Mesenchymal stem cell (in vitro differentiated cells and primary cell): Measurements from ENCODE around the gene ITGB2.

Experiments used
- DNase-seq: peaks from one replicate; pipeline ENCODE4 v3.0.0-alpha.2; 2013
- H2AFZ ChIP-seq: one replicate; pipeline ENCODE4 v1.6.1; 2013; ENCODE audit warnings: low read depth, mild to moderate bottlenecking, control low read depth, inconsistent platforms, low read length, moderate library complexity
- H2AK5ac ChIP-seq: 2 replicates; pipeline ENCODE4 v1.6.1; 2013; ENCODE audit warnings: low read length, moderate library complexity, mild to moderate bottlenecking, inconsistent platforms; ENCODE audit not compliant: severe bottlenecking
- H2BK120ac ChIP-seq: one replicate; pipeline ENCODE4 v1.6.1; 2013; ENCODE audit warnings: low read depth, mild to moderate bottlenecking, inconsistent platforms, low read length, moderate library complexity
- H2BK12ac ChIP-seq, 2 experiments: one replicate each; pipeline ENCODE4 v1.6.1; 2013; ENCODE audit warnings: inconsistent platforms in 2 of 2, low read length in 2 of 2, mild to moderate bottlenecking in 2 of 2, moderate library complexity in 2 of 2, control low read depth in 1 of 2
- H2BK15ac ChIP-seq: one replicate; pipeline ENCODE4 v1.6.1; 2013; ENCODE audit warnings: mild to moderate bottlenecking, low read depth, inconsistent platforms; ENCODE audit not compliant: poor library complexity, severe bottlenecking
- H2BK5ac ChIP-seq: 2 replicates; pipeline ENCODE4 v1.6.1; 2013; ENCODE audit warnings: low read depth, mild to moderate bottlenecking, low read length, control low read depth, inconsistent platforms; ENCODE audit not compliant: poor library complexity, severe bottlenecking
- H3K14ac ChIP-seq, 2 experiments: one replicate each; pipeline ENCODE4 v1.6.1; 2013; ENCODE audit warnings: inconsistent platforms in 2 of 2, low read length in 2 of 2, control low read depth in 1 of 2, mild to moderate bottlenecking in 1 of 2, moderate library complexity in 1 of 2
- H3K18ac ChIP-seq, 2 experiments: one replicate each; pipeline ENCODE4 v1.6.1; 2013; ENCODE audit warnings: inconsistent platforms in 2 of 2, low read length in 2 of 2, control low read depth in 1 of 2, low read depth in 1 of 2, mild to moderate bottlenecking in 1 of 2
- H3K23ac ChIP-seq, 2 experiments: one replicate each; pipeline ENCODE4 v1.6.1; 2013; ENCODE audit warnings: inconsistent platforms in 2 of 2, low read length in 2 of 2, mild to moderate bottlenecking in 2 of 2, moderate library complexity in 2 of 2, control low read depth in 1 of 2
- H3K27ac ChIP-seq: 2 replicates; pipeline ENCODE4 v1.5.1; 2013; ENCODE audit warnings: mild to moderate bottlenecking, moderate library complexity, low read length, control low read depth, inconsistent platforms; ENCODE audit not compliant: poor library complexity, severe bottlenecking
- H3K27me3 ChIP-seq, 2 experiments: 2 replicates each; pipeline versions ENCODE4 v1.6.1 to v1.7.0; 2013; ENCODE audit warnings: low read length in 2 of 2, mild to moderate bottlenecking in 2 of 2, moderate library complexity in 2 of 2, control low read depth in 1 of 2, inconsistent platforms in 1 of 2; ENCODE audit not compliant: control insufficient read depth in 1 of 2, insufficient read depth in 1 of 2
- H3K36me3 ChIP-seq, 2 experiments: 2 replicates each; pipeline versions ENCODE4 v1.6.1 to v1.7.0; 2013; ENCODE audit warnings: low read length in 2 of 2, control low read depth in 1 of 2, inconsistent platforms in 1 of 2, low read depth in 1 of 2, mild to moderate bottlenecking in 1 of 2; ENCODE audit not compliant: insufficient read depth in 2 of 2, control insufficient read depth in 1 of 2
- H3K4ac ChIP-seq, 2 experiments: one replicate each; pipeline ENCODE4 v1.6.1; 2013; ENCODE audit warnings: inconsistent platforms in 2 of 2, low read length in 2 of 2, mild to moderate bottlenecking in 2 of 2, moderate library complexity in 2 of 2, control low read depth in 1 of 2, low read depth in 1 of 2
- H3K4me1 ChIP-seq: 2 replicates; pipeline ENCODE4 v1.6.1; 2013; ENCODE audit warnings: low read depth, low read length, control low read depth; ENCODE audit not compliant: control insufficient read depth, insufficient read depth
- H3K4me2 ChIP-seq: 2 replicates; pipeline ENCODE4 v1.6.1; 2013; ENCODE audit warnings: low read length, mild to moderate bottlenecking, inconsistent platforms; ENCODE audit not compliant: poor library complexity, severe bottlenecking
- H3K4me3 ChIP-seq, 2 experiments: 2 replicates each; pipeline versions ENCODE4 v1.5.1 to v1.7.0; 2013; ENCODE audit warnings: low read length in 2 of 2, mild to moderate bottlenecking in 2 of 2, control low read depth in 1 of 2, low read depth in 1 of 2; ENCODE audit not compliant: insufficient read depth in 1 of 2
- H3K79me1 ChIP-seq: replicated peaks from 2 replicates; pipeline ENCODE4 v1.6.1; 2013; ENCODE audit warnings: mild to moderate bottlenecking, control low read depth, low read length, inconsistent platforms; ENCODE audit not compliant: poor library complexity, severe bottlenecking
- H3K9ac ChIP-seq: 2 replicates; pipeline ENCODE4 v1.7.0; 2013; ENCODE audit warnings: mild to moderate bottlenecking, low read length, moderate library complexity
- H3K9me3 ChIP-seq: 2 replicates; pipeline ENCODE4 v1.7.0; 2013; ENCODE audit warnings: mild to moderate bottlenecking, low read length; ENCODE audit not compliant: control insufficient read depth
- H4K8ac ChIP-seq: one replicate; pipeline ENCODE4 v1.6.1; 2013; ENCODE audit warnings: inconsistent platforms, mild to moderate bottlenecking, low read length, moderate library complexity
- H4K91ac ChIP-seq: one replicate; pipeline ENCODE4 v1.6.1; 2013; ENCODE audit warnings: mild to moderate bottlenecking, low read length, inconsistent platforms
- WGBS: methylation state at CpG from one replicate; pipeline ENCODE4 v1.1.7; 2013; ENCODE audit warnings: mixed read lengths; 5-methylcytosine and 5-hydroxymethylcytosine counted together

The ITGB2 gene

GRCh38 chr21:44933199-44933917 is 12.7 kb upstream of the ITGB2 start:
- no peak overlapping the region for H4K91ac ChIP-seq
- H2AK5ac ChIP-seq, result no peak overlapping the region
- no peak overlapping the region for H3K4me2 ChIP-seq
- no peak overlapping the region for H2AFZ ChIP-seq
- no peak overlapping the region for H3K14ac ChIP-seq
- H2BK120ac ChIP-seq, result no peak overlapping the region
- H3K27ac ChIP-seq, result no peak overlapping the region
- no peaks in the 10 kb centered on the region for H3K36me3 ChIP-seq
- no peak overlapping the region for H2BK15ac ChIP-seq
- H2BK12ac ChIP-seq, result no peak overlapping the region
- H3K9ac ChIP-seq, result no peak overlapping the region
- peaks cover 34% of the 10 kb centered on the region for H3K4me1 ChIP-seq
- DNase-seq, result no peak
- H3K79me1 ChIP-seq, result no peaks in the 10 kb centered on the region
- H3K4me3 ChIP-seq, result no peak overlapping the region
- H3K23ac ChIP-seq, result no peak overlapping the region
- 90% methylated on average over 25 of the region's 25 CpGs for WGBS
- peaks cover 3% of the 10 kb centered on the region for H3K9me3 ChIP-seq
- no peak overlapping the region for H3K18ac ChIP-seq
- no peak overlapping the region for H2BK5ac ChIP-seq
- H3K4ac ChIP-seq, result no peak overlapping the region
- peaks cover 37 to 76% of the 10 kb centered on the region in 2 experiments for H3K27me3 ChIP-seq
- no peak overlapping the region for H4K8ac ChIP-seq

- Histone ChIP-seq H3K4ac (no peak overlapping the region), H2BK15ac (peak overlapping the region; percentile 54), H3K9ac (no peak overlapping the region), H4K91ac (peak overlapping the region; percentile 27), H3K18ac (peak overlapping the region in 1 of 2 experiments; percentile 37), H3K14ac (peak overlapping the region in 1 of 2 experiments; percentile 18), H3K4me1 (peaks cover 42% of the 10 kb centered on the region), H2BK120ac (peak overlapping the region; percentile 71), H3K4me2 (peak overlapping the region; percentile 36), H3K27me3 (peaks cover 37 to 76% of the 10 kb centered on the region in 2 experiments), H3K27ac (no peak overlapping the region), H2AFZ (no peak overlapping the region), H3K23ac (no peak overlapping the region), H2BK12ac (no peak overlapping the region), H3K79me1 (no peaks in the 10 kb centered on the region), H3K9me3 (peaks cover 3% of the 10 kb centered on the region), H2AK5ac (no peak overlapping the region), H3K36me3 (no peaks in the 10 kb centered on the region), H2BK5ac (no peak overlapping the region), H4K8ac (peak overlapping the region; percentile 31), H3K4me3 (peak overlapping the region in 1 of 2 experiments; percentile 60)
- WGBS, result 4% methylated on average over 66 of the region's 68 CpGs
- DNase-seq, result peak; percentile 22
Observed at GRCh38 chr21:44932408-44933181, 11.9 kb upstream of the ITGB2 start.

GRCh38 chr21:44931501-44932407 is 11.1 kb upstream of the ITGB2 start:
- Histone ChIP-seq H3K27me3 (peaks cover 37 to 76% of the 10 kb centered on the region in 2 experiments), H3K27ac (no peak overlapping the region), H4K91ac (peak overlapping the region; percentile 80), H3K4me2 (peak overlapping the region; percentile 36), H2BK120ac (peak overlapping the region; percentile 71), H3K4ac (no peak overlapping the region), H2BK12ac (peak overlapping the region in 1 of 2 experiments; percentile 15), H2AK5ac (no peak overlapping the region), H3K9me3 (peaks cover 3% of the 10 kb centered on the region), H3K4me3 (peak overlapping the region in 1 of 2 experiments; percentile 62), H3K36me3 (no peaks in the 10 kb centered on the region), H2BK5ac (no peak overlapping the region), H3K18ac (peak overlapping the region; percentile 33 to 59), H3K4me1 (peaks cover 50% of the 10 kb centered on the region), H3K14ac (peak overlapping the region; percentile 18 to 68), H3K9ac (peak overlapping the region; percentile 11), H3K23ac (peak overlapping the region in 1 of 2 experiments; percentile 63), H2BK15ac (no peak overlapping the region), H2AFZ (no peak overlapping the region), H3K79me1 (no peaks in the 10 kb centered on the region), H4K8ac (no peak overlapping the region)
- DNase-seq, result no peak
- 3% methylated on average over 77 of the region's 78 CpGs for WGBS
